ENCODE results near the gene AEBP2.

GRCh38 chr12:19390051-19390598 is 49.2 kb upstream of the AEBP2 start:
- TF ChIP-seq POLR2A (IDR thresholded peaks at IDR 0.05; ENCODE audit: low read depth, low read length) (no peak), CTCF (conservative IDR thresholded peaks at IDR 0.05; ENCODE audit: low read depth, low read length) (no peak), RAD21 (IDR thresholded peaks at IDR 0.05; ENCODE audit: low read length) (no peak), CHD1 (IDR thresholded peaks at IDR 0.05; ENCODE audit: low read depth, low read length) (no peak), CEBPB (IDR thresholded peaks at IDR 0.05; ENCODE audit: low read depth, low read length) (no peak), MAFK (IDR thresholded peaks at IDR 0.05; ENCODE audit: low read depth, low read length) (no peak), ELK1 (IDR thresholded peaks at IDR 0.05; ENCODE audit: borderline replicate concordance, low read depth, low read length) (no peak), FOS (IDR thresholded peaks at IDR 0.05; ENCODE audit: low read depth, low read length) (no peak)

All from IMR-90 (cell line).